Nephron (organoid): Measurements from ENCODE around the gene HBZ.
"Not testable (repeated sequence)": the region's sequence is repeated elsewhere in the genome, so short reads cannot be mapped to it uniquely, and the experiment has no call there.

Experiments
- H3K27ac Mint-ChIP-seq, 3 experiments: 2 replicates each; pipeline ENCODE4 v1.8.0; 2020; ENCODE audit warnings: mixed read lengths in 3 of 3, mild to moderate bottlenecking in 2 of 3, moderate library complexity in 1 of 3
- H3K27me3 Mint-ChIP-seq: 2 replicates; pipeline ENCODE4 v1.8.0; 2021; ENCODE audit warnings: low read depth, mild to moderate bottlenecking, moderate library complexity, mixed read lengths
- H3K36me3 Mint-ChIP-seq: 2 replicates; pipeline ENCODE4 v1.8.0; 2020; ENCODE audit warnings: low read depth, mixed read lengths
- H3K4me1 Mint-ChIP-seq: 2 replicates; pipeline ENCODE4 v1.8.0; 2020; ENCODE audit warnings: mixed read lengths
- H3K4me3 Mint-ChIP-seq, 3 experiments: 2 replicates each; pipeline ENCODE4 v1.8.0; 2020; ENCODE audit warnings: mild to moderate bottlenecking in 3 of 3, mixed read lengths in 3 of 3, moderate library complexity in 2 of 3
- H3K9me3 Mint-ChIP-seq: 2 replicates; pipeline ENCODE4 v1.8.0; 2020; ENCODE audit warnings: mixed read lengths
- CTCF ChIP-seq, 3 experiments: fragments of 200-600 bp; sonication (generic); IDR thresholded peaks; one replicate each; pipeline ENCODE4 v1.5.0; 2021; ENCODE audit warnings: antibody characterized with exemption in 3 of 3; ENCODE audit not compliant: unreplicated experiment in 3 of 3

HBZ gene

GRCh38 chr16:164134-164823 lies 11.8 kb downstream of the HBZ start:
- not testable (repeated sequence) for H3K36me3 Mint-ChIP-seq, H3K4me1 Mint-ChIP-seq, H3K9me3 Mint-ChIP-seq, H3K4me3 Mint-ChIP-seq, H3K27ac Mint-ChIP-seq
- peaks cover 80% of the 10 kb centered on the region for H3K27me3 Mint-ChIP-seq

DNA sequence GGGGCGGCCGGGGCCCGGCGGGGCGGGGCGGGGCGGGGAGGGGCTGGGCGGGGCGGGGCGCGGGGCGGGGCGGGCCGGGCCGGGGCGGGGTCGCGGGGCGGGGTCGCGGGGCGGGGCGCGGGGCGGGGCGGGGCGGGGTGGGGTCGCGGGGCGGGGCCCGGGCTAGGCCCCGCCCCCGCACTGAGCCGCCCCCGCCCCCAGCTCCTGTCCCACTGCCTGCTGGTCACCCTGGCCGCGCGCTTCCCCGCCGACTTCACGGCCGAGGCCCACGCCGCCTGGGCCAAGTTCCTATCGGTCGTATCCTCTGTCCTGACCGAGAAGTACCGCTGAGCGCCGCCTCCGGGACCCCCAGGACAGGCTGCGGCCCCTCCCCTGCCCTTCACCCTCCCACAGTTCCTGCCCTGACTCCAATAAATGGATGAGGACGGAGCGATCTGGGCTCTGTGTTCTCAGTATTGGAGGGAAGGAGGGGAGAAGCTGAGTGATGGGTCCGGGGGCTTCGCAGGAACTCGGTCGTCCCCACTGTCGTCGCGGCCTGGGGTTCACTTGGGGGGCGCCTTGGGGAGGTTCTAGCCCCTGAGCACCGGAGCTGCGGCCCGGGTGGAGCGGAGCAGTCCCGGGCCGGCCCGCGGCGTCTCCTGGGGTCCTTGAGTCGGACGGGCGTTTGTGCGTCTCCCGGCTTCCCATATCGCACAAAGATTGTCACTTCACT lies 12.5 kb downstream of the HBZ start:
- Mint-ChIP-seq H3K9me3 (peaks cover 2% of the 10 kb centered on the region), H3K36me3 (no peaks in the 10 kb centered on the region), H3K27me3 (peaks cover 79% of the 10 kb centered on the region), H3K4me1 (no peaks in the 10 kb centered on the region), H3K4me3 (peak overlapping the region in 1 of 3 experiments; percentile 11), H3K27ac (no peak overlapping the region)
- TF ChIP-seq CTCF (IDR thresholded peaks at IDR 0.05; ENCODE audit: unreplicated experiment in 3 of 3), result no peak

DNA sequence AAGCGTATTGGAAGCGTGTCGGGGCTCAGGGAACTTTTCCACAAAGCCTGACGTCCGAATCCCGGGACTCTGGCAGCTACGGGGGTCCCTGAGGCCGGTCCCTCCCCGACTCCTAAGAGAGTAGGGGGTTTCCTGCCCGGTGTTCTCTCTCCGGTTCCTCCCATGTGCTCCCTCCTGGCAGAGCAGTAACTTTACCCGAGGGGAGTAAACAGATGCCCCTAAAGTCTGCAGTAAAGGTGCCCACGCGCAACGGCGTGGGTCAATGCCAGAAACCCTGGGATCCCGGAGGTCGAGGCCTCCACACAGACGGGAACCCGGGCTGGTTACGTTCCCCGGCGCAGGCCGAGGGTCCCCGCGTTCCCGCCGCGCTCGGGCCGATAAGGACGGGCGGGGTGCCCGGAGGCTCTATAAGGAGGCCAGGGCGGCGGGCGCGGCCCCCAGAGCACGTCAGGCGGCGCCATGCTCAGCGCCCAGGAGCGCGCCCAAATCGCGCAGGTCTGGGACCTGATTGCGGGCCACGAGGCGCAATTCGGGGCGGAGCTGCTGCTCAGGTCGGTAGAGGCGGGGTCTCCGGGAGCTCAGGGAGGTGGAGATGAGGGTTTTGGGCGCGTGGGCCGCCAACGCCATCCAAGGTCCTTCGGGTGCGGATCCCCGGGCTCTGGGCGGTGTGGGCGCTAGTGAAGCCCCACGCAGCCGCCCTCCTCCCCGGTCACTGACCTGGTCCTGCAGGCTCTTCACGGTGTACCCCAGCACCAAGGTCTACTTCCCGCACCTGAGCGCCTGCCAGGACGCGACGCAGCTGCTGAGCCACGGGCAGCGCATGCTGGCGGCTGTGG lies 13.3 kb downstream of the HBZ start, which contains the start of gene HBM:
HBM (plus strand) TSS at position 440 of the 836 bp plus-strand sequence; CDS start at position 460, 20 bp downstream.
- Mint-ChIP-seq H3K9me3 (peaks cover 4% of the 10 kb centered on the region), H3K4me1 (no peaks in the 10 kb centered on the region), H3K36me3 (no peaks in the 10 kb centered on the region), H3K27ac (no peak within 1 kb of the TSS), H3K27me3 (peaks cover 86% of the 10 kb centered on the region), H3K4me3 (peak within 1 kb of the TSS in 1 of 3 experiments; percentile 11)
- TF ChIP-seq CTCF (IDR thresholded peaks at IDR 0.05; ENCODE audit: unreplicated experiment in 3 of 3), result no peak

GRCh38 chr16:166375-167121 lies 14.1 kb downstream of the HBZ start:
- no peak overlapping the region for H3K27ac Mint-ChIP-seq
- no peaks in the 10 kb centered on the region for H3K36me3 Mint-ChIP-seq
- H3K4me3 Mint-ChIP-seq, result no peak overlapping the region
- H3K9me3 Mint-ChIP-seq, result peaks cover 4% of the 10 kb centered on the region
- peaks cover 87% of the 10 kb centered on the region for H3K27me3 Mint-ChIP-seq
- H3K4me1 Mint-ChIP-seq, result no peaks in the 10 kb centered on the region
- no peak for TF ChIP-seq CTCF (IDR thresholded peaks at IDR 0.05; ENCODE audit: unreplicated experiment in 3 of 3)

DNA sequence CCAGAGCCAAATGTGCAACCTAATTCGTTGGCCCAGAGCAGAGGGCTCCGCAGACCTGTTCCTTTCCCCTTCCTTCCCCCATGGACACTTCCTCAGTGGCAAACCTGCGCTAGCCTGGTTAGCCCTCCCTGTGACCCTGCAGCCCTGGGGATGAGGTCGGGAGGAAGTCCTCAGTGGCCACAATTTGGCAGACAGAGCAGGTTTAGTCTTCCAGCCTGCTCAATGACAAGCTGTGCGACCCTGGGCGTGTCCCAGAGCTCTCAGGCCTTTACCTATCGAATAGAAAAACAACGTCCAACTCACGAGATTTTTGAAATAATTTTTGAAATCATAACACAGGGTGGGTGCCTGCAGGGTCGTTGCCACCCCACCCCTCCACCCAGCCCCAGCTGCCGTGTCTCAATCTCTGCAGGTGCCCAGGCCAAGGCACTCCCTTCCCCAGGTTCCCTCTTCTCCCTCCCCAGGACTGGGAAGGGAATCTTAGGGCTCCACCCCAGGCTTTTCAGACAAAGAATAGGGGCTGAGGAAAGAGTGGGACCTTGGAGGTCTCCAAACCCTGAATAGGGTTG lies 14.8 kb downstream of the HBZ start:
- H3K4me1 Mint-ChIP-seq, result no peaks in the 10 kb centered on the region
- H3K4me3 Mint-ChIP-seq, result no peak overlapping the region
- no peak for TF ChIP-seq CTCF (IDR thresholded peaks at IDR 0.05; ENCODE audit: unreplicated experiment in 3 of 3)
- H3K9me3 Mint-ChIP-seq, result peaks cover 4% of the 10 kb centered on the region
- H3K36me3 Mint-ChIP-seq, result no peaks in the 10 kb centered on the region
- no peak overlapping the region for H3K27ac Mint-ChIP-seq
- H3K27me3 Mint-ChIP-seq, result peaks cover 86% of the 10 kb centered on the region
